WI38 (cell line): ENCODE data around the gene FER.
"Not testable (repeated sequence)": the region's sequence is repeated elsewhere in the genome, so short reads cannot be mapped to it uniquely, and the experiment has no call there.

Experiments used
- H3K4me3 ChIP-seq: 2 replicates; pipeline ENCODE4 v1.5.1; 2011; ENCODE audit warnings: low read depth, mild to moderate bottlenecking, control low read depth, low read length
- CTCF ChIP-seq: IDR thresholded peaks from 2 replicates; pipeline ENCODE4 v1.5.1; 2012; ENCODE audit warnings: low read depth, mild to moderate bottlenecking, control low read depth, low read length

FER gene

DNA sequence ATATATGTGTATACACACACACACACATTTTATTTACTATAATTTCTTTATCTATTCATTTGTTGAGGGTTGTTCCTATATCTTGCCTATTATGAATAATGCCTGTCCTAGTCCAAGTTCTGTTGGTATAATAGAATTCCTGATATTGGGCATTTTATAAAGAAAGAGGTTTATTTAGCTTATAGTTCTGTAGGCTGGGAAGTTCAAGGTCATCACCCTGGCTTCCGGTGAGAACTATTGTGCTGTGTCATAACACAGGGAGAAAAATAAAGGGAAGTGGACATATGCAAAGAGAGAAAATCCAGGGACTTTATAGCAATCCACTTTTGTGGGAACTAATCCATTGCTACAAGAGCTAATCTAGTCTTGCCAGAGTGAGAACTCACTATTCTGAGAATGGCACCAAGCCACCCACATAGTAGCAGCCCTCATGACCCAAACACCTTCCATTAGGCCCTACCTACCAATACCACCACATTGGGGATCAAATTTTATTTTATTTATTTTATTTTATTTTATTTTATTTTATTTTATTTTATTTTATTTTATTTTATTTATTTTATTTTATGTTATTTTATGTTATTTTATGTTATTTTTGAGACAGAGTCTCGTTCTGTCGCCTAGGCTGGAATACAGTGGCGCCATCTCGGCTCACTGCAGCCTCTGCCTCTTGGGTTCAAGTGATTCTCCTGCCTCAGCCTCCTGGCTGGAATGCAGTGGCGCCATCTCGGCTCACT lies 74.7 kb downstream of the FER start:
- no peak for TF ChIP-seq CTCF

DNA sequence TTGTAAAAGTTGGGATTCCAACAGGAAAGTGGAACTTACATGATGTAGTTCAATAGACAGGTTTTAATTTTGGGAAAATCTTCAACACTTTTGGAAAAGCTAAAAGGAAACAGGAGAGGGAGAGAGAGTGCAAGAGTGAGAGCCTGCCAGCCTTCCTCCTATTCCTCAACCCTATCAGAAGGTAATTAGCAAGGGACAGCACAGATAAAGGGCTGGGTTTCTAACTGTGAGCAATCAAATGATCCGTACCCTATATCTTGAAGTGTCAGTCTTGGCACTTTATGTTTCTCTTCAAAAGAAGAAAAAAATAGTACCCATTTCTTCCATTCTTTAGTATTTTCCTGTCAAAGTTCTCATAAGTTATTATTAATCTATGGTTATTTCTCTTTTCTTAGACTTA lies 79.4 kb downstream of the FER start:
- TF ChIP-seq CTCF: no peak

More for the DNA sequence above, 74.7 kb downstream of the FER start:
- H3K4me3 ChIP-seq: no peak overlapping the region

DNA sequence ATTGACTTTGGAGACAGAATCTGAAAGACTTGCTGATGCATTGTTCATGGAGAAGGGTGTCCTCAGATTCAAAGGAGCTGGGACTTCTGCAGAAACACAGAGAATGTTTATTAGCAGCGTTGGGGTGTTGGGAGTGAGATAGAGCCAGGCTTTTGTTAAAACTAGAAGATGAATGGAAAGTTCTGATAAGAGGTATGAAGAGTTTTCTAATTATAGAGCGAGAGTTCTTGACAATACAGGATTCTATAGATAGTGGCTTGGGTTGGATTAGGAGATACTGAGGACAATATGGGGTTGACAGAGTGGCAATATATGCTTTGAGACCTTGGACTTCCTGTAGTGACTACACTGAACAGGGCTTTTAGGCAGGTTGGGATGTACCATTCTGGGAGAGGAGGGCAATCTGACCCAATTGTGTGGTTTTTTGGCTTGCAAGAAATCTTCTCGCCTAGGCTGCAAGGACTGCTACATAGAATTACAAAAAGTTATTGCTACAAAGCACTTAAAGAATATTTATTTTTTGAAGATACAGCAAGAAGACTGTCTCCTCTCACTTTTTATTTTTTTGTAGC lies 83.1 kb downstream of the FER start:
- TF ChIP-seq CTCF: no peak
- no peak overlapping the region for H3K4me3 ChIP-seq

More for the DNA sequence above, 79.4 kb downstream of the FER start:
- H3K4me3 ChIP-seq: no peak overlapping the region

DNA sequence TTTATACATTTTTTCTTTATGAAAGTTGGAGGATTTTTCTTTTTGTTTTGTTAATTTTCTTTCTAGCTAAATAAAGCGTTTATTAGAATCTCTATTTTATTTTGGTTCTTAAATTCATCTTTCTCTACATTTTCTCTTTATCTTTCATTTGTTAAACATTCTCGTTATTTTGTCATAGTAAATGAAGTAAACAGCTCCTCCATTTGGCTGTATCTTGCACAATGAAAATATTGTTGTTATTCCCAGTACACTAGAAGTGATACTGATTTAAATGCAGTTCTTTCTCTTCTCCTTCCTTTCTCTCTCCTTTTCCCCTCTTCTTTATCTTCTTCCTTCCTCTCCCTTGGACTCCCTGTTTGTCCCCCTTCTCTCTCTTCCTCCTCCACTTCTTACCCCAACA lies 88.8 kb downstream of the FER start:
- no peak for TF ChIP-seq CTCF
- H3K4me3 ChIP-seq: no peak overlapping the region

- H3K4me3 ChIP-seq: not testable (repeated sequence)
Measured at GRCh38 chr5:108842260-108842941, 94.7 kb downstream of the FER start.

GRCh38 chr5:108851129-108851528 lies 103.4 kb downstream of the FER start:
- not testable (repeated sequence) for H3K4me3 ChIP-seq

GRCh38 chr5:108857905-108858304 lies 110.2 kb downstream of the FER start:
- H3K4me3 ChIP-seq: no peak overlapping the region
- TF ChIP-seq CTCF: no peak

DNA sequence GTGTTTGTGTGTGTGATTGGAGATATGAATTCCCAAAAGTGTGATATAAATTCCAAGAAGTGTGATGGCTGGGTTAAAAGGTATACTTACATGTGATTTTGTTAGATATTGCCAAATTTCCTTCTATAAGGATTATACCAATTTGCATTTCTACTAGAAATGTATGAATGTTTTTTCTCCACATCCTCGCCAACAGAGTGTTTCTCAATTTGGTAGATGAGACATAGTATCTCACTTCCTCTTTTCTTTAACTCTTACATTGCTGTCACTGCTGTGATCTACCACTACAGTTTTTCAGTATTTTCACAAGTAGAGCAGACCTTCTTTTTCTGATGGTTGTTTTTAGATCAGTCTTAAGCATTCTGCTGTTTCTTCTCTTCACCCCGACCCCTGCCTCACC lies 111.3 kb downstream of the FER start:
- no peak overlapping the region for H3K4me3 ChIP-seq

More for the DNA sequence above, 111.3 kb downstream of the FER start:
- no peak for TF ChIP-seq CTCF
